Measurements from ENCODE around the gene SMARCB1.

Gene SMARCB1

DNA sequence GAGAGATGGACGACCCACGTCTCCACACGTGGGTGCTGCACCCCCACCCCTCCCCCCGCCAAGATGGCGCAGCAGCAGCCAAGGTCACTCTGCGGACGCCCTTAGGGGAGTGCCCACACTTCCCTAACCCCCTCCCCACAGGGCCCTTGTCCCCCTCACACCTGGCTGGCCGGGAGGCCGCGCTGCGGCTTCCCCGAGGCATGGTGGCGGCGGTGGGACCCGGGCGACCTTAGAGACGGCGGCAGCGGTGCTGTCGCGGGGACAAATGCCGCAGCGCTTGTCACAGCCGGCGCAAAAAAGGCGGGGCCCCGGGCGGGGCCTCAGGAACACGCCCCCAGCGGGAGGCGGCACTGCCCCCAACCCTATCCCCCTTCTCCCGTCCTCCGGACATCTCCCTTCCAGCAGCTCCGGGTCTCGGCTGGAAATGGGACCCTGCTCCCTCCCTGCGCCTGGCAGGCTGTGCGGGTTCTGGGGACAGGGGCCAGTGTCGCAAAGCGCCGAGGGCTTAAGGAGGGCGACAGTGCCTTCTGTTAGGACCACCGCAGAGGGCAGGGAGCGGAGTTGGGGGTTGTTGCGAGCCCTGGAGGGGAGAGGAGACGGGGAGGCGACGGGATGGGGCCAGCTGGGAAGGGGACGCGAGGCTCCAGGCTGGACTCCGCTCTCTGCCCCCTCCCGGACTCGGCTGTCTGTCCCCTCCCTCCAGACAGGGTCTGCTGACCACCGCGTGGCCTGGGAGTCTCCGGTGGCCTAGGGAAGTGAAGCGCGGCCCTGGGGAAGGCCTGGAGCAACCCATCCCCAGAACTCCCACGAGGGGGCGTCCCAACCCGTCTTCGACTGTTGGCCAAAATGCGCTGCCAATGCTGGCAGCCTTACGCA lies 18.9 kb upstream of the SMARCB1 start, which contains the start of gene CHCHD10:
Gene CHCHD10, minus strand, starts transcription at position 300 of the 876 bp plus-strand sequence. Its CDS starts 98 bp downstream, at position 202.
- Histone ChIP-seq H3K9me3 (ENCODE audit: severe bottlenecking) (no peaks in the 10 kb centered on the region), H3K27me3 (ENCODE audit: insufficient read depth, low read depth, severe bottlenecking) (no peaks in the 10 kb centered on the region), H3K27ac (peak within 1 kb of the TSS; percentile 89), H3K4me3 (ENCODE audit: low read depth, low read length) (peak within 1 kb of the TSS; percentile 58), H3K36me3 (peaks cover 16% of the 10 kb centered on the region)
- TF ChIP-seq, protein P1, sequence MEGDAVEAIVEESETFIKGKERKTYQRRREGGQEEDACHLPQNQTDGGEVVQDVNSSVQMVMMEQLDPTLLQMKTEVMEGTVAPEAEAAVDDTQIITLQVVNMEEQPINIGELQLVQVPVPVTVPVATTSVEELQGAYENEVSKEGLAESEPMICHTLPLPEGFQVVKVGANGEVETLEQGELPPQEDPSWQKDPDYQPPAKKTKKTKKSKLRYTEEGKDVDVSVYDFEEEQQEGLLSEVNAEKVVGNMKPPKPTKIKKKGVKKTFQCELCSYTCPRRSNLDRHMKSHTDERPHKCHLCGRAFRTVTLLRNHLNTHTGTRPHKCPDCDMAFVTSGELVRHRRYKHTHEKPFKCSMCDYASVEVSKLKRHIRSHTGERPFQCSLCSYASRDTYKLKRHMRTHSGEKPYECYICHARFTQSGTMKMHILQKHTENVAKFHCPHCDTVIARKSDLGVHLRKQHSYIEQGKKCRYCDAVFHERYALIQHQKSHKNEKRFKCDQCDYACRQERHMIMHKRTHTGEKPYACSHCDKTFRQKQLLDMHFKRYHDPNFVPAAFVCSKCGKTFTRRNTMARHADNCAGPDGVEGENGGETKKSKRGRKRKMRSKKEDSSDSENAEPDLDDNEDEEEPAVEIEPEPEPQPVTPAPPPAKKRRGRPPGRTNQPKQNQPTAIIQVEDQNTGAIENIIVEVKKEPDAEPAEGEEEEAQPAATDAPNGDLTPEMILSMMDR (IDR thresholded peaks at IDR 0.05; ENCODE audit: low read depth, low read length): peak; percentile 91
- DNase-seq: peak; percentile 89

DNA sequence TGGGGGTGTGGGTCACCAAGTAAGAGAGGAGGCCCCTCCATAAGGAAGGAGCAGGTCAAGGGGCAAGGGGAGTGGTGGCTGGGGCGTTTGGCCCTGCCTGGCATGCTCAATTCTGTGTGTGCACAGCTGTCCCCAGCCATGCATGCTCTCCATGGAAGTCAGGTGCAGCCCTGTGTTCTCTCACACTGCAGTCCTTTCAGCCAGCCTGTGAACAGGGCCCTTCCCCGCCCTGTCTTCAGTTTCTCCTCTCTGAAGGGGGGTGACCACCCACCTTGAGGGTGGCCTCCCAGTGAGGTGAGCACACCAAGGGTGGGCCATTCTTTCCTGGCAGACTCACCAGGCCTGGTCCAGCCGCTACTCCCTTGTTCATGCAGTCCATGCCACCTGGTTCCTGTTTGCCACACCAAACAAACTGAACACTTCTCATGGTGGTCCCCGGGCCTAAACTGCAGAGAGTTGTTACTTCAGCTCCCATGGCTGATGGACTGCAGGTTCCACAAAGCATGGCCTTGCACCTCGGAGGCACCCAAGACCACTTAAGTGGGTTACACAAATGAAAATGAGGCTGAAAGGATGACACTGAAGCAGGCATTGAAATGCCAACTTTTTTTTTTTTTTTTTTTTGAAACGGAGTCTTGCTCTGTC lies 17.3 kb upstream of the SMARCB1 start:
- no peak for DNase-seq
- Histone ChIP-seq H3K36me3 (peaks cover 15% of the 10 kb centered on the region), H3K27me3 (ENCODE audit: insufficient read depth, low read depth, severe bottlenecking) (no peaks in the 10 kb centered on the region), H3K27ac (no peak overlapping the region), H3K9me3 (ENCODE audit: severe bottlenecking) (no peaks in the 10 kb centered on the region), H3K4me3 (ENCODE audit: low read depth, low read length) (no peak overlapping the region)
- TF ChIP-seq, protein P1 (IDR thresholded peaks at IDR 0.05; ENCODE audit: low read depth, low read length): no peak

DNA sequence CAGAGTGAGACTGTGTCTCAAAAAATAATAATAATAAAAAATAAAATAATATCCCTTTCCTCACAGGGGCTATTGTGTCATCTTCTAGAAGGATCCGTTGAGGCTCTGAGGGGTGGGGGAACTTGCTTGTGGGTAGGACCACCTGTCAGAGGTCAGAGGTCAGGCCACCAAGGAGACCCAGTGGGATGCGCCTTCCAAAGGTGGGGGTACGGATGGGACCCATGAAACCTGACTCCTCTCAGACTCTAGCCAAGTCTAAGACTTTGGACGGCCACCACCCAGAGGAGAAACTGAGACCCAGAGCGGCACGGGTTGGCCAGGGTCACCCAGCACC lies 14.5 kb upstream of the SMARCB1 start:
- no peaks in the 10 kb centered on the region for H3K36me3 ChIP-seq
- peak overlapping the region; percentile 19 for H3K4me3 ChIP-seq (ENCODE audit: low read depth, low read length)
- peak overlapping the region; percentile 79 for H3K27ac ChIP-seq
- no peak for DNase-seq
- TF ChIP-seq, protein P1 (IDR thresholded peaks at IDR 0.05; ENCODE audit: low read depth, low read length): no peak
- no peaks in the 10 kb centered on the region for H3K27me3 ChIP-seq (ENCODE audit: insufficient read depth, low read depth, severe bottlenecking)
- H3K9me3 ChIP-seq (ENCODE audit: severe bottlenecking): no peaks in the 10 kb centered on the region

DNA sequence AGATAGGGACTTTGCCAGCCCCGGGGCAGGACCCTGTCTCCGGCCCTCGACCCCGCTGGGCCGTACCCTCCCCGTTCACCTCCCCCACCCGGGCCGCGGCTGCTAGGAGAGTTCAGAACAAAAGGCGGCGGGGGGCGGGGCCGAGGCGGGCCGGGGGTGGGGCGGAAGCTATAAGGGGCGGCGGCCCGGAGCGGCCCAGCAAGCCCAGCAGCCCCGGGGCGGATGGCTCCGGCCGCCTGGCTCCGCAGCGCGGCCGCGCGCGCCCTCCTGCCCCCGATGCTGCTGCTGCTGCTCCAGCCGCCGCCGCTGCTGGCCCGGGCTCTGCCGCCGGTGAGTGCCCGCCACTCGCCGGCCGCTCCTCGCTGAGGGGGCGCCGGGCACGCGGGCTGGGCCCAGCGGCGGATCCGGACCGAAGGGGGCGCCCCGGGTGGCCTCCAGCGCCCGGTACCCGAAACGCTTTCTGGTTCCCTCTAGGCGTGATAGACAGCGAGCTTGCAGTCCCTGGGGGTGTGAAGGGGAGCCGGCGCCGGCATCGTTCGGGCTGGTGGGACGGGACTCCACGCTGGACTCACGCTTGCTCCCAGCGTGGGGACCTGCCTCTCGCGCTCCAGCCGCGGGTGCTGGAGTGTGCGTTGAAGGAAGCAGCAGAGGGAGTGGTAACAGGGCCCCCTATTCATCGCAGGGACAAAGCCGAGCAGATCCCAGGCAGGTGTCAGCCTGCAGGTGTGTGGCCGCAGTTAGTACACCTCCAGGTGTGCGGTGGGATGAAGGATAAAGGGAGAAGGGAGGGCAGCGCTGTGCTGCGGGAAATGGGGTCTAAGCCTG lies 13.9 kb upstream of the SMARCB1 start, which contains the start of gene MMP11:
Gene MMP11, plus strand, starts transcription at position 201 of the 825 bp plus-strand sequence. Its CDS starts 22 bp downstream, at position 223.
- H3K27ac ChIP-seq: peak within 1 kb of the TSS; percentile 79
- no peaks in the 10 kb centered on the region for H3K27me3 ChIP-seq (ENCODE audit: insufficient read depth, low read depth, severe bottlenecking)
- no peaks in the 10 kb centered on the region for H3K36me3 ChIP-seq
- TF ChIP-seq, protein P1 (IDR thresholded peaks at IDR 0.05; ENCODE audit: low read depth, low read length): no peak
- no peaks in the 10 kb centered on the region for H3K9me3 ChIP-seq (ENCODE audit: severe bottlenecking)
- peak; percentile 76 for DNase-seq
- peak within 1 kb of the TSS; percentile 49 for H3K4me3 ChIP-seq (ENCODE audit: low read depth, low read length)

DNA sequence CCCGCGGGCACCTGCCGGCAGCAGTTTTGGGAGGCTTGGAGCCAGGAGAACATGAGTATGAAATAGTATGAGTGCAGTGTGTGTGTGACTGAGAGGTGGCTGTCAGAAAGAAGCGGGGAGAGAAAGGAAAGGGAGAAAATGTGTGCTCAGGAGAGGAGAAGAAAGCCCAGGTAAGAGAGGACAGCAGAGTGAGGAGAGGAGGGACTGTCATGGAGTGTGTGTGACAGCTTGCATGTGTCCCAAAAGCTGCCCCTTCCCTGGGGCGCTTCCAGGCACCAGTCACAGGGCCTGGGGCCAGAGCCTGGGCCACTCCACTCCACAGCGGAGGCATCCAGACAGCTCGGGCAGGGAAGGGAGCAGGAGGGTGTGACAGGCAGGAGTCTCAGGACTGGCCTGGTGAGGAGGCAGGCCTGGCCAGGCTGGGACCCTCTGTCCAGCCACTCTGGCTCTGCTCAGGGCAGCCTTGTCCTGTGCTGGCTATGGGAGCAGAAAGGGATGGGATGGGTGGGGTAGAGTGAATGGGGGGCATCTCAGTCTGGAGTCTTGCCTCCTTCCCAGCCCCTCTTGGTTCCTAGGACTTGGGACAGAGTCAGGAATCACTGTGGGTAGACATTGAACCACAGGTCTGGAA lies 13.2 kb upstream of the SMARCB1 start:
- Histone ChIP-seq H3K4me3 (ENCODE audit: low read depth, low read length) (peak overlapping the region; percentile 49), H3K27me3 (ENCODE audit: insufficient read depth, low read depth, severe bottlenecking) (no peaks in the 10 kb centered on the region), H3K9me3 (ENCODE audit: severe bottlenecking) (no peaks in the 10 kb centered on the region), H3K36me3 (no peaks in the 10 kb centered on the region), H3K27ac (peak overlapping the region; percentile 64; the same call in 1 of the 2 replicates)
- DNase-seq: no peak
- TF ChIP-seq, protein P1 (IDR thresholded peaks at IDR 0.05; ENCODE audit: low read depth, low read length): no peak

Data from WERI-Rb-1 (cell line).